Chondrocyte (in vitro differentiated cells): ENCODE data around the gene SLC38A2. TPM values are rescaled to one million over a fixed set of nuclear protein-coding genes. Genes with fewer than 3 reads are reported as not detected.

ENCODE experiments used
- DNase-seq: peaks from one replicate; pipeline ENCODE4 v3.0.0; 2021; ENCODE audit warnings: mixed read lengths, low spot score
- H3K27ac Mint-ChIP-seq: one replicate; pipeline ENCODE4 v1.8.0; 2021; ENCODE audit warnings: mild to moderate bottlenecking, moderate library complexity, mixed read lengths; ENCODE audit not compliant: unreplicated experiment
- H3K27me3 Mint-ChIP-seq: 2 replicates; pipeline ENCODE4 v1.8.0; 2021; ENCODE audit warnings: low read depth, mixed read lengths
- H3K36me3 Mint-ChIP-seq: 2 replicates; pipeline ENCODE4 v1.8.0; 2021; ENCODE audit warnings: low read depth, mixed read lengths
- H3K4me1 Mint-ChIP-seq: 2 replicates; pipeline ENCODE4 v1.8.0; 2021; ENCODE audit warnings: low read depth, mild to moderate bottlenecking, mixed read lengths
- H3K4me3 Mint-ChIP-seq: one replicate; pipeline ENCODE4 v1.8.0; 2021; ENCODE audit warnings: mild to moderate bottlenecking, moderate library complexity, mixed read lengths; ENCODE audit not compliant: unreplicated experiment
- H3K9me3 Mint-ChIP-seq: 2 replicates; pipeline ENCODE4 v1.8.0; 2021; ENCODE audit warnings: low read depth, mixed read lengths
- CTCF ChIP-seq: fragments of 200-600 bp; sonication (generic); IDR thresholded peaks from 2 replicates; pipeline ENCODE4 v1.5.0; 2021; ENCODE audit warnings: antibody characterized with exemption, mild to moderate bottlenecking, moderate library complexity
- total RNA-seq: library from RNA; stranded (reverse); gene quantifications from 3 replicates; pipeline ENCODE4 v1.2.1, GENCODE V29; 2021

SLC38A2 gene
- total RNA-seq, 1 donor from 2014 or later, result 596 TPM

DNA sequence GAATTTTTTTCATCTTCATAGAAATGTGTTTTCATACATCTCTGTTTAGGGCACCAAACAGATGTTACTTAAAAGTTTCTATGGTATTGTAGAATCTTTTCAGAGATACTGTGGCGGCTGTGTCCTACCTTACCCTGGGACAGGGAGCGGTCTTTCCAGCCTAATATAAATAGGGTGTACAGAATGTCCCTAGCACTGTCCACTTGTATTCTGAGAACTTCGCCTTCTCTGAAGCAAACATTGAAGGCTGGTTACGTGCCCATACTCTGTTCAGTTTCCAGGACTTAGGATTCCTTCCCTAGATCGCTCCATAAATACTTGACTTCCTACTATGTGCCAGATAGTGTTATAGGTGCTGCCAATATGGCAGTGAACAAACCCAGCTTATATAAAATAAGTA is 24.3 kb upstream of the SLC38A2 start:
- H3K9me3 Mint-ChIP-seq, result no peaks in the 10 kb centered on the region
- H3K27ac Mint-ChIP-seq, result no peak overlapping the region
- H3K4me1 Mint-ChIP-seq, result peaks cover 41% of the 10 kb centered on the region
- H3K27me3 Mint-ChIP-seq, result no peaks in the 10 kb centered on the region
- H3K4me3 Mint-ChIP-seq, result no peak overlapping the region
- peaks cover 2% of the 10 kb centered on the region for H3K36me3 Mint-ChIP-seq
- TF ChIP-seq CTCF, result no peak
- no peak for DNase-seq

DNA sequence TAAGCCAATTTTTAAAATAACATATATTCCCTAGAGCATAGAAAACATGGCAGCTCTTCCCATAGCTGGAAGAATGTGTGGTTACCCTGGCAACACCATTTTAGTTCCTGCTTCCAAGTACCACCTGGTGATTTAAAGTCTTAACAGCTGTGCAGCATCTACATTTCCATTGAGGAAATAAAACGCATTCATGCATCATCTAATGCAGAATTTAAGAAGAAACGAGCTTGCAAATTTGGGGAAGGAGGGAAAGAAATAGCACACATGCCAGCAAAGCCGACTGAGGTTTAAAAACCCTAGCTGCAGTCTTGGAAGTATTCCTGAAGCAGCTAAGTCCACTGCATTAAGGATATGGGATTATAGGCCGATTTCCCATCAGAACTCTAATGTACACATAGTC is 22.8 kb upstream of the SLC38A2 start:
- peaks cover 2% of the 10 kb centered on the region for H3K9me3 Mint-ChIP-seq
- H3K4me3 Mint-ChIP-seq, result no peak overlapping the region
- H3K27ac Mint-ChIP-seq, result no peak overlapping the region
- H3K36me3 Mint-ChIP-seq, result peaks cover 2% of the 10 kb centered on the region
- peaks cover 42% of the 10 kb centered on the region for H3K4me1 Mint-ChIP-seq
- no peaks in the 10 kb centered on the region for H3K27me3 Mint-ChIP-seq
- TF ChIP-seq CTCF, result no peak
- DNase-seq, result no peak

- H3K27me3 Mint-ChIP-seq, result no peaks in the 10 kb centered on the region
- H3K9me3 Mint-ChIP-seq, result peaks cover 2% of the 10 kb centered on the region
- no peak overlapping the region for H3K4me3 Mint-ChIP-seq
- no peak for TF ChIP-seq CTCF
- H3K36me3 Mint-ChIP-seq, result no peaks in the 10 kb centered on the region
- no peak for DNase-seq
- peak overlapping the region; percentile 85 for H3K27ac Mint-ChIP-seq
- H3K4me1 Mint-ChIP-seq, result peaks cover 78% of the 10 kb centered on the region
Observed at GRCh38 chr12:46391630-46392029, 19.1 kb upstream of the SLC38A2 start.

GRCh38 chr12:46390881-46391280 is 18.3 kb upstream of the SLC38A2 start:
- Mint-ChIP-seq H3K4me1 (peaks cover 85% of the 10 kb centered on the region), H3K36me3 (no peaks in the 10 kb centered on the region), H3K27ac (peak overlapping the region; percentile 85), H3K9me3 (peaks cover 2% of the 10 kb centered on the region), H3K4me3 (no peak overlapping the region), H3K27me3 (no peaks in the 10 kb centered on the region)
- no peak for TF ChIP-seq CTCF
- no peak for DNase-seq

DNA sequence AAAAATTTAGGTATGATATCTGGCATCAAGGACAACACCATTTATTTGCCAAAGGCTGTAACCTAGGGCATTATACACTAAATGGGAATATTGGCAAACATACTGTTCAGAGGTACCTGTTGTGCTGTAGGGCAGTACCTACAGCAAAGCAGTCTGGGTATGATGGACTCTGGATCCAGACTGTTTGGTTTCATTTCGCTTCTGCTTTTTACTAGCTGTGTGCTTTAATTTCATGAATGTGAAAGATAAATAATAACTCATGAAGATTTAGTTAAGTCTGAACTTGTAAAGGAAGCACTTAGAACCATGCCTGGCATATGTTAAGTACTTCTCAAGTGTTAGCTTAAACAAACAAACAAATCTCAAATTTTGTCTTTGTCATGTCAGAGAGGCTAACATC is 17.7 kb upstream of the SLC38A2 start:
- H3K4me1 Mint-ChIP-seq, result peaks cover 85% of the 10 kb centered on the region
- H3K27ac Mint-ChIP-seq, result peak overlapping the region; percentile 85
- no peak overlapping the region for H3K4me3 Mint-ChIP-seq
- TF ChIP-seq CTCF, result no peak
- no peaks in the 10 kb centered on the region for H3K36me3 Mint-ChIP-seq
- DNase-seq, result no peak
- peaks cover 2% of the 10 kb centered on the region for H3K9me3 Mint-ChIP-seq
- no peaks in the 10 kb centered on the region for H3K27me3 Mint-ChIP-seq
